Uterus (tissue), 4 donors: ENCODE results near the gene NUDT7. TPM values are rescaled to one million over a fixed set of nuclear protein-coding genes. Genes with fewer than 3 reads are reported as not detected.

Source experiments
- DNase-seq, 2 donors: peaks; one replicate each; pipeline ENCODE4 v3.0.0-alpha.2; 2019 to 2020
- H3K27ac ChIP-seq, 2 donors: fragments of 200-600 bp; sonication (generic); 1 replicate in 1 of 2; 2 replicates in 1 of 2; pipeline ENCODE4 v1.5.1; 2016 to 2018
- H3K27me3 ChIP-seq, 2 donors: fragments of 200-600 bp; sonication (generic); one replicate each; pipeline ENCODE4 v1.5.1; 2018 to 2019; ENCODE audit warnings: control low read depth in 1 of 2
- H3K36me3 ChIP-seq, 2 donors: fragments of 200-600 bp; sonication (generic); one replicate each; pipeline ENCODE4 v1.5.1; 2019; ENCODE audit warnings: control low read depth in 1 of 2
- H3K4me1 ChIP-seq, 2 donors: fragments of 200-600 bp; sonication (generic); one replicate each; pipeline ENCODE4 v1.5.1; 2018 to 2019; ENCODE audit warnings: control low read depth in 1 of 2
- H3K4me3 ChIP-seq, 2 donors: fragments of 200-600 bp; sonication (generic); 1 replicate in 1 of 2; 2 replicates in 1 of 2; pipeline ENCODE4 v1.5.1; 2018 to 2019; ENCODE audit warnings: mild to moderate bottlenecking in 1 of 2
- H3K9me3 ChIP-seq, 2 donors: fragments of 200-600 bp; sonication (generic); one replicate each; pipeline ENCODE4 v1.5.1; 2019; ENCODE audit warnings: control low read depth in 1 of 2
- CTCF ChIP-seq, 4 experiments: fragments of 200-600 bp in 2 of 4; fragments of 450-650 bp in 2 of 4; sonication (generic) in 2 of 4; IDR thresholded peaks; one replicate each; pipeline ENCODE4 v1.5.1; 2016 to 2019; ENCODE audit warnings: antibody characterized with exemption in 4 of 4, mild to moderate bottlenecking in 2 of 4, moderate library complexity in 1 of 4
- POLR2A ChIP-seq, 2 donors: fragments of 450-650 bp; IDR thresholded peaks; one replicate each; pipeline ENCODE4 v1.6.1; 2016; ENCODE audit warnings: antibody characterized with exemption in 2 of 2, mild to moderate bottlenecking in 1 of 2, moderate library complexity in 1 of 2
- intact Hi-C: fragments of 100-400 bp; cut with DNase I; formaldehyde crosslinking; loops from one replicate; pipeline ENCODE4 v1.15.1; 2023; ENCODE audit warnings: low total_unique reads
- total RNA-seq, 4 donors: library from RNA; depleted of rRNA in 3 of 4; stranded (reverse); fragments of >200 nt in 3 of 4; gene quantifications; one replicate each; pipeline versions ENCODE4 v1.1.0 to v1.2.4, GENCODE V29; 2014 to 2023
- donor health status: DM: yes; HTN: yes; CAD: no.

The NUDT7 gene
- total RNA-seq, 4 donors from 2014 or later = 3.3 to 11.2 (median 5.8) TPM

GRCh38 chr16:77684181-77684526 is 38.2 kb upstream of the NUDT7 start:
- Histone ChIP-seq H3K4me1 (no peaks in the 10 kb centered on the region), H3K36me3 (no peaks in the 10 kb centered on the region), H3K4me3 (no peak overlapping the region), H3K27me3 (no peaks in the 10 kb centered on the region), H3K27ac (no peak overlapping the region), H3K9me3 (no peaks in the 10 kb centered on the region)
- DNase-seq = no peak
- intact Hi-C loops = no loop called here
- no peak for TF ChIP-seq CTCF (IDR thresholded peaks at IDR 0.05)

GRCh38 chr16:77686385-77686784 is 35.9 kb upstream of the NUDT7 start:
- Histone ChIP-seq H3K4me1 (no peaks in the 10 kb centered on the region), H3K27ac (no peak overlapping the region), H3K9me3 (no peaks in the 10 kb centered on the region), H3K36me3 (no peaks in the 10 kb centered on the region), H3K4me3 (no peak overlapping the region), H3K27me3 (no peaks in the 10 kb centered on the region)
- TF ChIP-seq POLR2A (IDR thresholded peaks at IDR 0.05) (no peak), CTCF (IDR thresholded peaks at IDR 0.05) (no peak)
- intact Hi-C loops = no loop called here
- DNase-seq = no peak

GRCh38 chr16:77689971-77690370 is 32.3 kb upstream of the NUDT7 start:
- no peaks in the 10 kb centered on the region for H3K36me3 ChIP-seq
- no peak for DNase-seq
- no peak overlapping the region for H3K4me3 ChIP-seq
- TF ChIP-seq POLR2A (IDR thresholded peaks at IDR 0.05) (no peak), CTCF (IDR thresholded peaks at IDR 0.05) (no peak)
- no peaks in the 10 kb centered on the region for H3K27me3 ChIP-seq
- H3K27ac ChIP-seq = no peak overlapping the region
- intact Hi-C loops = no loop called here
- no peaks in the 10 kb centered on the region for H3K9me3 ChIP-seq
- no peaks in the 10 kb centered on the region for H3K4me1 ChIP-seq

GRCh38 chr16:77690416-77690815 is 31.9 kb upstream of the NUDT7 start:
- no peak for TF ChIP-seq CTCF (IDR thresholded peaks at IDR 0.05)
- TF ChIP-seq POLR2A (IDR thresholded peaks at IDR 0.05) = no peak
- Histone ChIP-seq H3K27ac (no peak overlapping the region), H3K4me1 (no peaks in the 10 kb centered on the region), H3K4me3 (no peak overlapping the region), H3K9me3 (no peaks in the 10 kb centered on the region), H3K27me3 (no peaks in the 10 kb centered on the region), H3K36me3 (no peaks in the 10 kb centered on the region)
- DNase-seq = no peak
- intact Hi-C loops = no loop called here

GRCh38 chr16:77692612-77693011 is 29.7 kb upstream of the NUDT7 start:
- intact Hi-C loops = no loop called here
- TF ChIP-seq CTCF (IDR thresholded peaks at IDR 0.05) = no peak
- TF ChIP-seq POLR2A (IDR thresholded peaks at IDR 0.05) = no peak
- no peaks in the 10 kb centered on the region for H3K36me3 ChIP-seq
- no peak overlapping the region for H3K27ac ChIP-seq
- no peaks in the 10 kb centered on the region for H3K4me1 ChIP-seq
- H3K27me3 ChIP-seq = no peaks in the 10 kb centered on the region
- no peaks in the 10 kb centered on the region for H3K9me3 ChIP-seq
- no peak for DNase-seq
- no peak overlapping the region for H3K4me3 ChIP-seq
